CD4-positive, alpha-beta T cell treated with Interleukin-1 beta for 1 hour (primary cell): ENCODE measurements around the gene PSMC3.

Experiments used
- DNase-seq, 2 donors: peaks; one replicate each; pipeline ENCODE4 v3.0.0-alpha.2; 2020 to 2022

The PSMC3 gene

GRCh38 chr11:47411884-47412746 is 14.1 kb downstream of the PSMC3 start:
- DNase-seq, result peak; percentile 61

GRCh38 chr11:47410370-47411264 is 15.6 kb downstream of the PSMC3 start:
- no peak for DNase-seq

GRCh38 chr11:47409440-47410369 is 16.5 kb downstream of the PSMC3 start:
- DNase-seq, result no peak

- DNase-seq, result no peak
Observed at GRCh38 chr11:47408598-47409439, 17.4 kb downstream of the PSMC3 start.

- peak; percentile 94 for DNase-seq
Observed at GRCh38 chr11:47407746-47408590, 18.3 kb downstream of the PSMC3 start, which contains the start of gene SLC39A13. TSS of gene SLC39A13 (plus strand) at chr11:47408590. CDS start at chr11:47410095, 1,505 bp downstream.

- peak in 1 of 2 donors; percentile 20 for DNase-seq
Observed at GRCh38 chr11:47406896-47407745, 19.1 kb downstream of the PSMC3 start.

- no peak for DNase-seq
Observed at GRCh38 chr11:47403571-47403970, 22.7 kb downstream of the PSMC3 start.

GRCh38 chr11:47403135-47403534 is 23.1 kb downstream of the PSMC3 start:
- no peak for DNase-seq

- DNase-seq, result no peak
Observed at GRCh38 chr11:47400768-47401279, 25.4 kb downstream of the PSMC3 start.

GRCh38 chr11:47399860-47400767 is 26.1 kb downstream of the PSMC3 start:
- DNase-seq, result peak; percentile 42 to 49

GRCh38 chr11:47398551-47398950 is 27.7 kb downstream of the PSMC3 start:
- DNase-seq, result no peak

- DNase-seq, result no peak
Observed at GRCh38 chr11:47398011-47398410, 28.2 kb downstream of the PSMC3 start.

- no peak for DNase-seq
Observed at GRCh38 chr11:47396049-47396320, 30.3 kb downstream of the PSMC3 start.

- DNase-seq, result no peak
Observed at GRCh38 chr11:47395223-47396048, 30.8 kb downstream of the PSMC3 start.

- peak; percentile 64 to 84 for DNase-seq
Observed at GRCh38 chr11:47394322-47395222, 31.7 kb downstream of the PSMC3 start.

- peak in 1 of 2 donors; percentile 33 for DNase-seq
Observed at GRCh38 chr11:47394050-47394321, 32.3 kb downstream of the PSMC3 start.
